K562 (cell line): ENCODE results near the gene GAK. TPM values are rescaled to one million over a fixed set of nuclear protein-coding genes. Genes with fewer than 3 reads are reported as not detected.

Experiments used
- ERF ChIP-seq: fragments of 450-650 bp; formaldehyde crosslinking; IDR thresholded peaks from 2 replicates; pipeline ENCODE4 v1.4.0; 2020; ENCODE audit warnings: mild to moderate bottlenecking, mixed read lengths
- GABPA ChIP-seq: fragments of 200-800 bp; sonication (Bioruptor generic); conservative IDR thresholded peaks from 2 replicates; pipeline ENCODE4 v1.6.1; 2016; ENCODE audit warnings: low read depth, missing genetic modification characterization, missing compliant biosample characterization
- HDAC1 ChIP-seq, 2 experiments: fragments of 450-650 bp; IDR thresholded peaks; 2 replicates each; pipeline ENCODE4 v1.6.1; 2016 to 2017; ENCODE audit warnings: inconsistent platforms in 1 of 2, mild to moderate bottlenecking in 1 of 2, moderate library complexity in 1 of 2
- HNRNPL ChIP-seq: fragments of 200-400 bp; formaldehyde crosslinking; IDR thresholded peaks from 2 replicates; pipeline ENCODE4 v1.6.1; 2017; ENCODE audit warnings: low read depth, mild to moderate bottlenecking, low read length
- HNRNPLL ChIP-seq: fragments of 200-400 bp; formaldehyde crosslinking; IDR thresholded peaks from 2 replicates; pipeline ENCODE4 v1.6.1; 2017; ENCODE audit warnings: low read length, low read depth, mild to moderate bottlenecking; ENCODE audit not compliant: poor library complexity, severe bottlenecking
- KDM2B ChIP-seq: fragments of 250-450 bp; sonication (Bioruptor Pico); IDR thresholded peaks from 2 replicates; pipeline ENCODE4 v1.8.0; 2021; ENCODE audit warnings: mild to moderate bottlenecking, moderate library complexity
- MAX ChIP-seq: sonication (generic); formaldehyde crosslinking; IDR thresholded peaks from 2 replicates; pipeline ENCODE4 v1.9.0; 2022; ENCODE audit warnings: mild to moderate bottlenecking, missing genetic modification reagents
- MAZ ChIP-seq, 2 experiments: fragments of 450-650 bp in 1 of 2; sonication (generic) in 1 of 2; formaldehyde crosslinking; IDR thresholded peaks in 1 of 2; conservative IDR thresholded peaks in 1 of 2; 2 replicates each; pipeline versions ENCODE4 v1.4.0 to v1.5.0; 2020; ENCODE audit warnings: mild to moderate bottlenecking in 1 of 2, missing genetic modification reagents in 1 of 2
- MCM2 ChIP-seq: fragments of 450-650 bp; IDR thresholded peaks from 2 replicates; pipeline ENCODE4 v1.6.1; 2017; ENCODE audit warnings: low read depth, mild to moderate bottlenecking
- MITF ChIP-seq: IDR thresholded peaks from 2 replicates; pipeline ENCODE4 v1.6.1; 2014; ENCODE audit warnings: antibody characterized with exemption
- NR4A1 ChIP-seq, 2 experiments: fragments of 250-450 bp in 1 of 2; fragments of 450-650 bp in 1 of 2; sonication (Bioruptor Pico) in 1 of 2; IDR thresholded peaks; 2 replicates each; pipeline versions ENCODE4 v1.4.0 to v1.6.1; 2016 to 2020; ENCODE audit warnings: mild to moderate bottlenecking in 2 of 2, missing compliant biosample characterization in 1 of 2, missing genetic modification characterization in 1 of 2, moderate library complexity in 1 of 2
- POLR3A ChIP-seq: IDR thresholded peaks from 2 replicates; pipeline ENCODE4 v1.6.1; 2011; ENCODE audit warnings: borderline replicate concordance, mild to moderate bottlenecking, moderate library complexity; ENCODE audit not compliant: insufficient read length, insufficient read depth; ENCODE audit errors: extremely low read depth
- SAFB ChIP-seq: fragments of 200-400 bp; formaldehyde crosslinking; IDR thresholded peaks from 2 replicates; pipeline ENCODE4 v1.6.1; 2017; ENCODE audit warnings: low read depth, low read length, borderline replicate concordance
- TBL1XR1 ChIP-seq, 2 experiments: IDR thresholded peaks; 2 replicates each; pipeline ENCODE4 v1.6.1; 2012; ENCODE audit warnings: improper control_type of control experiment in 2 of 2, low read length in 2 of 2, mild to moderate bottlenecking in 1 of 2
- ZBTB17 ChIP-seq: fragments of 450-650 bp; formaldehyde crosslinking; IDR thresholded peaks from 2 replicates; pipeline ENCODE4 v1.4.0; 2020; ENCODE audit warnings: mild to moderate bottlenecking
- ZBTB33 ChIP-seq: sonication (generic); formaldehyde crosslinking; IDR thresholded peaks from 2 replicates; pipeline ENCODE4 v1.8.1; 2023; ENCODE audit warnings: mild to moderate bottlenecking, missing genetic modification reagents
- ZBTB7A ChIP-seq: IDR thresholded peaks from 2 replicates; pipeline ENCODE4 v1.6.1; 2011; ENCODE audit warnings: low read depth, mild to moderate bottlenecking, low read length, moderate library complexity, borderline replicate concordance; ENCODE audit not compliant: control insufficient read depth
- ZFX ChIP-seq: sonication (generic); formaldehyde crosslinking; IDR thresholded peaks from 2 replicates; pipeline ENCODE4 v1.8.0; 2022; ENCODE audit warnings: mild to moderate bottlenecking, missing genetic modification reagents, moderate library complexity
- ZNF140 ChIP-seq: fragments of 250-450 bp; sonication (Bioruptor Pico); IDR thresholded peaks from 2 replicates; pipeline ENCODE4 v1.8.0; 2021; ENCODE audit warnings: moderate library complexity, mild to moderate bottlenecking, inconsistent platforms
- ZNF165 ChIP-seq: fragments of 250-450 bp; sonication (Bioruptor Pico); IDR thresholded peaks from 2 replicates; pipeline ENCODE4 v1.4.0; 2020; ENCODE audit warnings: borderline replicate concordance
- ZNF583 ChIP-seq: fragments of 250-450 bp; sonication (Bioruptor Pico); IDR thresholded peaks from 2 replicates; pipeline ENCODE4 v1.4.0; 2020
- ZZZ3 ChIP-seq: fragments of 450-650 bp; IDR thresholded peaks from 2 replicates; pipeline ENCODE4 v1.6.1; 2016; ENCODE audit warnings: antibody characterized with exemption, mild to moderate bottlenecking, moderate library complexity
- polyA plus RNA-seq, 8 experiments: library from polyadenylated mRNA; depleted of rRNA in 4 of 8; stranded (reverse) in 5 of 8; unstranded in 3 of 8; fragments of >200 nt; fragmentation: Nextera tagmentation in 2 of 8; fragmentation: Illumina TruSeq in 1 of 8; extraction: Ambion mirVana in 2 of 8; extraction: Trizol in 1 of 8; gene quantifications; 2 replicates each; pipeline versions ENCODE4 v1.2.1 to v1.2.3, GENCODE V29; 2011 to 2014; ENCODE audit warnings: inconsistent platforms in 1 of 8, missing spikeins in 1 of 8
- total RNA-seq, 7 experiments: library from RNA; depleted of rRNA in 6 of 7; stranded (reverse); fragments of >200 nt in 6 of 7; fragmentation: Illumina TruSeq in 2 of 7; extraction: Trizol in 2 of 7; gene quantifications; 2 replicates each; pipeline versions ENCODE4 v1.2.1 to v1.2.3, GENCODE V29; 2011 to 2021; ENCODE audit warnings: low replicate concordance in 1 of 7

GAK gene
- total and polyA plus RNA-seq, 9 of the 15 experiments (the other 6 are each of a cell fraction or from before 2014, with no cell fraction given) = 1.3 to 102 (median 16.2) TPM

- TF ChIP-seq KDM2B (CRISPR knock-in tag) (peak; percentile 81; the same call in 1 of the 2 replicates), ZNF583 (no peak), ZNF165 (CRISPR knock-in tag) (peak; percentile 62; the same call in 1 of the 2 replicates), ZBTB7A (peak; percentile 51; the same call in 1 of the 2 replicates), TBL1XR1 (IDR thresholded peaks at IDR 0.05; ENCODE audit: low read length in 2 of 2) (no peak), MAX (CRISPR knock-in tag) (peak; percentile 79), ERF (CRISPR knock-in tag) (0 out of 2 replicates have a peak, but pooled peaks have one; percentile 54), MAZ (CRISPR knock-in tag; conservative IDR thresholded peaks at IDR 0.05 in 1 of 2, IDR thresholded peaks at IDR 0.05 in 1 of 2) (peak in 1 of 2 experiments; percentile 50; a peak in 2 of 4 replicates), ZFX (CRISPR knock-in tag) (peak; percentile 65), HNRNPL (0 out of 2 replicates have a peak, but pooled peaks have one; percentile 47), ZZZ3 (no peak), ZBTB17 (CRISPR knock-in tag) (no peak), NR4A1 (CRISPR knock-in tag; IDR thresholded peaks at IDR 0.05) (no peak; the same call in 1 of the 2 replicates), NR4A1 (tag; IDR thresholded peaks at IDR 0.05) (0 out of 2 replicates have a peak, but pooled peaks have one; percentile 28), HNRNPLL (no peak), ZBTB33 (CRISPR knock-in tag) (peak; percentile 99), SAFB (peak; percentile 97), MCM2 (no peak), POLR3A (no peak), ZNF140 (no peak), MITF (0 out of 2 replicates have a peak, but pooled peaks have one; percentile 33), HDAC1 (IDR thresholded peaks at IDR 0.05) (0 out of 4 replicates have a peak, but pooled peaks of 1 of the 2 experiments have one; percentile 28), GABPA (peak; percentile 62)
Measured at GRCh38 chr4:973431-974397, 41.6 kb upstream of the GAK start, which contains the start of gene DGKQ (continued).
